ENCODE measurements around the gene C6orf141. TPM values are rescaled to one million over a fixed set of nuclear protein-coding genes. Genes with fewer than 3 reads are reported as not detected.
A peak's percentile ranks its signal among the peaks of the same experiment; 100 is the strongest.

C6orf141 gene
- total and polyA plus RNA-seq, 2 donors (not counting 1 experiment from before 2014, with no cell fraction given), result not detected

DNA sequence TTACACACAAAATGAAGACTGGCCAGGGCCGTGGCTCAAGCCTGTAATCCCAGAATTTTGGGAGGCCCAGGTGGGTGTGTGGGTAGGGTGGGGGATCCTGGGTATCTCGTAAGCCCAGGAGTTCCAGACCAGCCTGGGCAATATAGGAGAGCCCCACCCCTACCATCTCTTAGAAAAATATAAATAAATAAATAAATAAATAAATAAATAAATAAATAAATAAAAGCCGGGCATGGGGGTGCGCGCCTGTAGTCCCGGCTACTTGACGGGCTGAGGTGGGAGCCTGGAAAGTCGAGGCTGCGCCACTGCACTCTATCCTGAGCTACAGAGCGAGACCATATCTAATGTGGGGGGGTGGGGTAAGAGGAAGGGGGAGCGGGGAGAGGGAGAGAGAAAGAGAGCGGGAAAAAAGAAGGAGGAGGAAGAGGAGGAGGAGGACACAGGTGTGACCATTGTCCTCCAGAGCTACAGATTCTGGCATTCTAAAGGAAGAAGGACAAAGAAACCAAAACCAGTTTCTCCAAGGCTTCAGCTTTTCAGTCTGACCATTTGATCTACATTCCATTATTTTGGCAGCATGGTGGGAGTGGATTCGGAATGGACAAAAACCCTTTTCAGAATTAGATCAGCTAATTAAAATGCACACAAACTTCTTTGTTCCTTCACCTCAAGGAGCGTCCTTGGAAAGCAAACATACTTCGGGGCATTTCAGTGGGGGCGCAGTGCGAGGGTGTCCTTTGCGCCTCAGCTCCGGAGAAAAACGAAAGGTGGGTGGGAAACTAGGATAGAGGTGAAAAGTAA, 577 bp upstream of the C6orf141 start:
- CTCF ChIA-PET, result interaction anchor here (1.5 kb wide), 1 partner anchor 18 kb away, joined by 7 read pairs; no protein-coding TSS in a partner anchor
- intact Hi-C loops (cut with micrococcal nuclease), result no loop called here

More for the DNA sequence above, 577 bp upstream of the C6orf141 start:
- Mint-ChIP-seq H3K4me3 (peak overlapping the region; percentile 80), H3K27me3 (peaks cover 34% of the 10 kb centered on the region), H3K4me1 (peaks cover 18% of the 10 kb centered on the region), H3K9me3 (ENCODE audit: insufficient read depth) (no peaks in the 10 kb centered on the region), H3K27ac (no peak overlapping the region)
- no peak for DNase-seq
- Histone ChIP-seq H3K4me2 (replicated peaks; ENCODE audit: low read depth, low read length, poor library complexity, severe bottlenecking) (peak overlapping the region; percentile 79), H2AFZ (ENCODE audit: insufficient read depth, low read depth, low read length, poor library complexity, severe bottlenecking) (peak overlapping the region; percentile 65), H3K27ac (ENCODE audit: low read length in 2 of 2) (no peak overlapping the region), H3K27me3 (replicated peaks in 1 of 4; ENCODE audit: control extremely low read depth in 1 of 4, control insufficient read depth in 3 of 4, insufficient read depth in 4 of 4, low read length in 3 of 4) (peaks cover 0 to 19% (median 7%) of the 10 kb centered on the region in 4 experiments), H4K20me1 (ENCODE audit: control insufficient read depth, insufficient read depth, low read length, poor library complexity, severe bottlenecking) (no peaks in the 10 kb centered on the region), H3K4me3 (ENCODE audit: control extremely low read depth in 1 of 5, extremely low read depth in 1 of 5, insufficient read depth in 1 of 5, low read depth in 2 of 5, low read length in 4 of 5) (peak overlapping the region in 2 of 5 experiments; percentile 3 to 60), H3K4me1 (ENCODE audit: control insufficient read depth in 2 of 2, insufficient read depth in 2 of 2, low read length in 2 of 2) (peaks cover 13 to 19% of the 10 kb centered on the region in 2 donors), H3K36me3 (replicated peaks in 1 of 2; ENCODE audit: control extremely low read depth in 1 of 2, control insufficient read depth in 1 of 2, extremely low read depth in 1 of 2, insufficient read depth in 2 of 2, low read length in 1 of 2) (no peaks in the 10 kb centered on the region), H3K9ac (ENCODE audit: low read length) (peak overlapping the region; percentile 53), H3K9me3 (ENCODE audit: control extremely low read depth in 1 of 3, control insufficient read depth in 2 of 3, insufficient read depth in 1 of 3, low read length in 2 of 3) (no peaks in the 10 kb centered on the region), H3K79me2 (ENCODE audit: control insufficient read depth, insufficient read depth, low read length) (no peaks in the 10 kb centered on the region)
- TF ChIP-seq, protein P1, sequence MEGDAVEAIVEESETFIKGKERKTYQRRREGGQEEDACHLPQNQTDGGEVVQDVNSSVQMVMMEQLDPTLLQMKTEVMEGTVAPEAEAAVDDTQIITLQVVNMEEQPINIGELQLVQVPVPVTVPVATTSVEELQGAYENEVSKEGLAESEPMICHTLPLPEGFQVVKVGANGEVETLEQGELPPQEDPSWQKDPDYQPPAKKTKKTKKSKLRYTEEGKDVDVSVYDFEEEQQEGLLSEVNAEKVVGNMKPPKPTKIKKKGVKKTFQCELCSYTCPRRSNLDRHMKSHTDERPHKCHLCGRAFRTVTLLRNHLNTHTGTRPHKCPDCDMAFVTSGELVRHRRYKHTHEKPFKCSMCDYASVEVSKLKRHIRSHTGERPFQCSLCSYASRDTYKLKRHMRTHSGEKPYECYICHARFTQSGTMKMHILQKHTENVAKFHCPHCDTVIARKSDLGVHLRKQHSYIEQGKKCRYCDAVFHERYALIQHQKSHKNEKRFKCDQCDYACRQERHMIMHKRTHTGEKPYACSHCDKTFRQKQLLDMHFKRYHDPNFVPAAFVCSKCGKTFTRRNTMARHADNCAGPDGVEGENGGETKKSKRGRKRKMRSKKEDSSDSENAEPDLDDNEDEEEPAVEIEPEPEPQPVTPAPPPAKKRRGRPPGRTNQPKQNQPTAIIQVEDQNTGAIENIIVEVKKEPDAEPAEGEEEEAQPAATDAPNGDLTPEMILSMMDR (IDR thresholded peaks at IDR 0.05), result no peak
- no peak for TF ChIP-seq EZH2 (IDR thresholded peaks at IDR 0.05; ENCODE audit: borderline replicate concordance, insufficient read depth, low read depth, low read length, poor library complexity, severe bottlenecking)
- WGBS (ENCODE audit: insufficient coverage), result 30% methylated on average over 11 of the region's 20 CpGs
- POLR2A ChIA-PET, result no interaction called here
- no peak for ATAC-seq (ENCODE audit: low read depth)
